HG02870 (cell line): ENCODE measurements around the gene RASL10A.

Experiments used
- ATAC-seq: cut with Tn5 transposase; IDR thresholded peaks from one replicate; pipeline ENCODE4 v1.9.1; 2021; ENCODE audit warnings: mild to moderate bottlenecking, moderate library complexity; ENCODE audit not compliant: unreplicated experiment

RASL10A gene

DNA sequence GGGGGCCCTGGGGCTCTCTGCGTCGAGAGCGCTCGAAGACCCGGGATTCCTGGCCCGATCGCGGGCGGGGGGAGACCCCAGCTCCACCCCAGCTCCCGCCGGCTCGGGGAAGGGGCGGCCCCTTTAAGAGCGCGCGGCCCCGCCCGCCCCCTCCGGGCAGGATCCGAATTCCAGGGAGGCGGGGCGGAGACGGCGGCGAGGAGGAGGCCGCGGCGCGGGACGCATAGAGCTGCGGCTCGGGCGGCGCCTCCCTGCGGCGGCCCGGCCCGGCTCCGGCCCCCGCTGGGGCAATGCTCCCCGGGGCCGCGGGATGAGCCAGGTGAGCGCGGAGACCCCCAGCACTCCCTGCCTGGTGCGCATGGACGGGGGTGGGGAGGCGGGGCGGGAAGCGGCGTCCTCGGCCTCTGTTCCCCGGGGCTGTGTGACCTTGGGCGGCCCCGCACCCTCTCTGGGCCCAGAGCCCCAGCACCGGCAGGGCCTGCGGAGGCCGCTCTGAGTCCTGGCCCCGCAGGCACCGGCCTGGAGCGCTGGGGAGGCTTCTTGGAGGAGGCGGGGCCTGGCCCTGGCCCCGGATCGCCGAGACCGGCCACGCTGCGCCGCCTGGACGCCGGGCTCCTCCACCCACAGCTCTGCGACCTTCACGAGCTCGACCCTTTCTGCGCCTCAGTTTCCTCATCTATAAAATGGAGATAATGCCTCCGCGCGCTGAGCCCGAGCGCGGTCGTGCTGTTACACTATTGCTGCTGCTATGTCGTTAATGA lies 8.5 kb downstream of the RASL10A start:
- no peak for ATAC-seq

DNA sequence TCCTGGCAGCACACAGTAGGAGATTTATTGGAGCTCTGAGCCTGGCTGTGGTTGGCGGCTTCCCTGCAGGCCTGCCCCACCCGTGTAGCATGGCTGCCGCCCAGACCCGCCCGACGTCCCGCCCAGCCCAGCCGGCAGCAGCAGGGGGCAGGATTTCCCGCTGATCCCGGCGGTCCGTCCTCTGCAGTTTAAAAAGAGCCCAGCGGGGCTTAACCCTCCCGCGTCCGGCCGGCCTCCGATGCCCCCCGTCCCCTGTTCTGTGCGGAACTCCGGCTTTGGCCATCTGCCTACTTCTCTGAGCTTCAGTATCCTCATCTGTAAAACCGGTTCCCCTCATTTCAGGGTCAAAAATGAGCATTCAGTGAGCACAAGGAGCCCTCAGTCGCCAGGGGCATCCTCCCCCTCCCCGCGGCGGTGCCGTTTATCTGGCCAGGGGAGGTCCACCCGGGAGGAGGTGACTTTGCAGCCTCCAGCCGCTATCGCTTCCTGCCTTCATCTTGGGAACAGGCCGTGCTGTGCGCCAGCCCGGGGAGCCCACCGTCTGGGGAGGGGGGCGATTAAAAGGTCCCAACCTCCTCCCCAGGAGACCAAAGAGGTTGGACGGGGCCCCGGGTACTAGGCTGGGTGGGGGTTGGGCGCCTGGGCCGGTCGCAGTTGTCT lies 9.2 kb downstream of the RASL10A start, which contains the start of gene GAS2L1:
Gene GAS2L1, plus strand, starts transcription at position 476 of the 660 bp plus-strand sequence. CDS start 1,456 bp downstream, outside the sequence.
- ATAC-seq: no peak

DNA sequence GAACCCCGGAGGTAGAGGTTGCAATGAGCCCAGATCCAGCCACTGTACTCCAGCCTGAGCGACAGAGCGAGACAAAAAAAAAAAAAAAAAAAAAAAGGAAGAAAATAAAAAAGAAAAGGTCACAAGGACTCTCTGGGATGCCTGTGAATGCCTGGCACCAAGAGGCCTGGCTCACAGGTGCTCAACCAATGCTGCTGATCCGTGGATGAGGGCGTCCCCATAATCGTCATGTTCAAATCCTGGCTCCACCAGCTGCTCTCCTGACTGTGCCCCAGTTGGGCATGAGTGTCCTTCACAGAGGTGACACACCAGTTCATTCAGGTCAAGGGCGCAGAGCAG lies 9.7 kb downstream of the RASL10A start:
- no peak for ATAC-seq

DNA sequence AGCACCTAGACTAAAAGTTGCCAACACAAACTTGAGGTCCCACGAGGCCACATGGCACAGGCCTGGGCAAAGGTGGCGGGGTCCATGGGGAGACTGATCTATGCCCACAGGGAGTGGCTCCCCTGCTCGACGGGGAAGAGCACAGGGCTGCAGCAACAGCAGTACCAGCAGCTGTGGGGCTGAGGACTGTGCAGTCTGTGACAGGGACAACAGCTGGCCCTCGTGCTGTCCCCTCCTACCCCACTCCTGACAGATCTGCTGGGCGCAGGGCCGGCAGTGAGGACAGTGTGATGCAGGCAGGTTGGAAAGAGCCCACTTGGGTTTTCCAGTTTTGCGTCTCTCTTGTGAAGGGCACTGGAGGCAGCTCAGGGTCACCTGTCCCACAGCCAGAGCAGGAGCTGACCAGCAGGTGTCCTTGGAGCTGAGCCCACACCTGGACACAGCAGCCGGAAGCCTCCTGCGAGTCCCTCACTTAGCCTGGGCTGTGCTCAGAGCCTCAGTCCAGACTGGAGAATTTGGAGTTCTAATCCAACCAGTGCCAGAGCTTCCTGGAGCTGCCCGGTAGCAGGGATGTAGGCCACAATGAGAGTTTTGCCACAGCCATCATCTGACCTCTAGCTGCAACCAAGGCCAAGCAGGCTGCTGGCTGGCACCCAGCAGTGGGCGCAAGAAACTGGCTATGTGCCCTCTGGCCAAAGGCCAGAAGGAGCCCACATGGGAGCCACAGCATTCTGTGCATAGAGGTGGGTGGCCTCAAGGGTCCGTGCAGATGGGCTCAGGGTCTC lies 12.6 kb downstream of the RASL10A start:
- ATAC-seq: no peak

DNA sequence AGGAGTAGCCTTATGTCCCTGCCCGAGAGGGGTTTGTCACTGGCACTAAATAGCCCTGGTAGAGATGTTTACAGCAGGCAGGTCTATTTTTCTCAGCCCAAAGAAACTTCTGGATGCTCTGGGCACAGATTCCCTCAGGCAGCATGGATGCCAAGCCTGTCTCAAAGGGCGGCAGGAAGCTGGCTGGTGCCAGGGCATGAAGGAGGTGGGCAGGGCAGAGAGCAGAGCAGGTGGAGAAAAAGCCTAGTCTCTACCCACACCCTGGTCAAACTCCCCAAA lies 13.2 kb downstream of the RASL10A start:
- ATAC-seq: no peak

DNA sequence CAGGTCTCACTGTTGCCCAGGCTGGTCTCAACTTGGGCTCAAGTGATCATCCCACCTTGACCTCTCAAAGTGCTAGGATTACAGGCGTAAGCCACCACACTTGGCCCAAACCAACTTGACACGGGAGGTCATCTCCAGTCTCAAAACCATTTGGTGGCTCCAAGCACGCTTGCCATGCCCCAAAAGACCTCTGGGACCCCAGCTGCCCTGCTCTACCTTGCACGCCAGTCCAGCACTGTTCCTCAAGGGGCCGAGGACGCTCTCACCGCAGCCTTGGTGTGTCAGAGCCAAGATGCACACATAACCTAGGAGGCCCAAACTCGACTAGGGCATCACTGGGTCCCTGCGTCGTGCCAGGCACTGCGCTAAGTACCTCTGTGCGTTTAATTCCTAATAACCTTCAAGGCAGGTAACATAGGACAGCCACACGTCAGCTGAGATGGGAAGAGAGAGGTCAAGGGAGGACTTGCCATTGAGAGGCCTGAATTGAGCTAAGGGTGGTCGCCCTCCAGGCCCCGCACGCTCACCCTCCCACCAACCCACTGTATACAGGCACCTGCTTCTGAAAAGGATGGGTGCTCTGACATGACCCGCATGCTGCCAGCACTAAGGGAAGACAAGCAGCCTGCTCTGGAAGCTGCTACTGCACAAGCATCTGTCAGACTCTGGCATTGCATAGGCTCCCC lies 13.6 kb downstream of the RASL10A start:
- ATAC-seq: no peak

DNA sequence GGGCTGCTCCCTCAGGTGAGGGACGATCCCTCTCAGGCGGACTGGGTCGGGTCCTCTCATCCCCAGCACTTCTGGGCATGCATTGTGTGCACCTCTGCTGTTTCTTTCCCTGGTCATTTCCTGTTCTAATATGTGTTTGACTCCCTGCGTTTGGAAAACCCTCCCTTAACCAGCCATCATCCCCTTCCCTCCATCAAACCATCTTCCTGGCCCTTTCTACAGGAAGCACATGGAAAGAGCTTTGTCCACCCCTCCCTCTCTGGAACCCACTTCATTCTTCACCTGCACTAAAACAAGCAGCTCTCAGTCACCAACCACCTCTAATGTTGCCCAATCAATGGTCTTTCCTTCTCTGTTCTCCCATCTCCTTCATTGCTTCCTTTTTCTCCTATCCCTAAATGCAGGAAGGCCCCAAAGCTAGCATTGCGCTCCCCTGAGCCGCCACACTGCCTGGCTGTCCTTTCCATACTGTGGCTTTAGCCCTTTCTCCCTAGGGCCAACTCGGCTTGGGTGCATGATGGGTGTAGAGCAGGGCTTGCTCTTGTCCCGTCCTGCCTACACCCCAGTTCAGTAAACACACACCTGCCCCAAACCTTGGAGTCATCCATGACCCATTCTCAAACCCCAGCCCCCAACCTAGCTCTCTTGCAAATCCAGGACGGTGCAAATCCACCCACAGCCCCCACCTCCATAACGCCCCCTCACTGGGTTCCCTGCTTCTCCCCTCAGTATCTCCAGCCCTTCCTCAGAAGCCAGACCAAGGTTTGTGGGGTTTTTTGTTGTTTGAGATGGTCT lies 14.5 kb downstream of the RASL10A start:
- ATAC-seq: no peak

DNA sequence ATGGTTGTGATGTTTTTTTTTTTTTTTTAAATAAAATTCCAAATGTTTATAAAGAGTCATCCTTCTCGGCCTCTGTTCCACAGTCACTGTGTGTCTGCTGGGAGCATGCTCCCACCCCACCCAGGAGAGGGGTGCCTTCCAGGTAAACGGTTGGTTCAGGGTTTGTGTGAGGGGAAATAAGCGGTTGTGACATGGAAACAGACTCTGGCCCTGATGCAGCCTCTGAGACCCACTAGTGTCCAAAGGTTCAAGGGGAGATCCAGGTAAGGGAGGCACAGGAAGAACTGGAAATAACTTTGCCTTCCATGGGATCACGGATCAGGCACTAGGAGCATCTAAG lies 15.1 kb downstream of the RASL10A start:
- no peak for ATAC-seq

DNA sequence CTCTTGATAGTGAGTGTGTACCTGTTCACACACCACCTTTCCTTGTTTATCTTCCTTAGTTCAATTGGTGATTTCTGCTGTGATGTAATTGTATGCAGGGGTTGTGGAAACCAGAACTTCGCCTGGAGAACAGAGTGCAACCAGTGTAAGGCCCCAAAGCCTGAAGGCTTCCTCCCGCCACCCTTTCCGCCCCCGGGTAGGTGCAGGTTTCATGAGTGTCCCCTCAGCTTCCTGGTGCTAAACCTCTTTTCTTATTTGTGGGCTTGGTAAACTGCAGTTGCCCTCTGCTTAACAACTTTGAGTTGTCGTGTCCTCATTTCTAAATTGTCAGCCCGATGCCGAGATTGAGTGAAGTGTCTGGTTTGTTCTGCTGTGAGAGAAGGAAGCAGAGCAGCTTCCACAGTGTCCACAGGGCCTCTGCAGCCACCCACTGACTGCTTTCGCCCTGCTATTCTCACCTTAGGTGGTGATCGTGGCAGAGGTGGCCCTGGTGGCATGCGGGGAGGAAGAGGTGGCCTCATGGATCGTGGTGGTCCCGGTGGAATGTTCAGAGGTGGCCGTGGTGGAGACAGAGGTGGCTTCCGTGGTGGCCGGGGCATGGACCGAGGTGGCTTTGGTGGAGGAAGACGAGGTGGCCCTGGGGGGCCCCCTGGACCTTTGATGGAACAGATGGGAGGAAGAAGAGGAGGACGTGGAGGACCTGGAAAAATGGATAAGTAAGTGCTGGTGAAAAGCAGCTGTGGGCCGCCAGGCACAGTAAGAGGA lies 16.2 kb downstream of the RASL10A start:
- no peak for ATAC-seq

DNA sequence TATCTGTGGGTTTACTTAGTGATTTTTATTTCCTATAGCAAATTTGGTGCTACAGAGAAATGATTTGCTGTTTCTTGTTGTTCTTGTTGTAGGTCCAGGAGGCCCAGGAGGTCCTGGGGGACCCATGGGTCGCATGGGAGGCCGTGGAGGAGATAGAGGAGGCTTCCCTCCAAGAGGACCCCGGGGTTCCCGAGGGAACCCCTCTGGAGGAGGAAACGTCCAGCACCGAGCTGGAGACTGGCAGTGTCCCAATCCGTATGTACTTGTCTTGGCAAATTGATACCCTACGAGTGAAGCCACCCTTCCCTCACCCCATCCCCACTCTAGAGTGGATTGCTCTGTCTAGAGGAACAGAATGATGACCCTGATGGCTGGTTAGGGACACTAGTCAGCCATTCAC lies 16.9 kb downstream of the RASL10A start:
- ATAC-seq: no peak

DNA sequence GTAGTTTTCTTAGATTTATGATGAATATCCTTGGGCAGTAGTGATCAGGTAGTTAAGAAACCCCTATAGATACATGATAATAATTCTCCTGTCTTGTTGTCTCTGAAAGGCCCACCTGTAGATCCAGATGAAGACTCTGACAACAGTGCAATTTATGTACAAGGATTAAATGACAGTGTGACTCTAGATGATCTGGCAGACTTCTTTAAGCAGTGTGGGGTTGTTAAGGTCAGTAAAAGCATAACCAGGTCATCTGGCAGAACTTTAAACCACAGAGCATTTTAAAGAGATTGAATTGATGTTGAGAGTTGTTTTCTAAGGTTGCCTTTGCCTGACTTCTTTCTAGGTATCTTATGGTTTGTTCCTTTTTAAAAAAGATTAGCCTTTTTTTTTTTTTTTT lies 23.1 kb downstream of the RASL10A start:
- ATAC-seq: no peak

DNA sequence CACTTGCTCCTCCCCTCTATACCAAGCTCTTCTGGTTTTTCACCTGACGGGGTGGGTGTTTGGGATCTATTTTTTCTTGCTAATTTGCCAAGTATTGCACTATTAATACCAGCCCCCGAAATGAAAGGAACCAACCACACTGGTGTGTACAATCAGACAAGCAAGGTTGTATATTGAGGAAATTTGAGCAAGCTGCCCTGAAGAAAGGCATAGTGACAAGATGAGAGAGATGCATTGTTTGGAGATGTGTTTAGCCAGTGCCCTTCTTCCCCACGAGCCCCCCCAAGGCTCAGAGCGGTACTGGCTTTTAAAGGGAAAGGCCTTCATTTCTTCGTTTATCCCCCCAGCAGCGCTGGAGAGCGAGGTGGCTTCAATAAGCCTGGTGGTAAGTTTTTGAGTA lies 24.3 kb downstream of the RASL10A start:
- ATAC-seq: no peak

DNA sequence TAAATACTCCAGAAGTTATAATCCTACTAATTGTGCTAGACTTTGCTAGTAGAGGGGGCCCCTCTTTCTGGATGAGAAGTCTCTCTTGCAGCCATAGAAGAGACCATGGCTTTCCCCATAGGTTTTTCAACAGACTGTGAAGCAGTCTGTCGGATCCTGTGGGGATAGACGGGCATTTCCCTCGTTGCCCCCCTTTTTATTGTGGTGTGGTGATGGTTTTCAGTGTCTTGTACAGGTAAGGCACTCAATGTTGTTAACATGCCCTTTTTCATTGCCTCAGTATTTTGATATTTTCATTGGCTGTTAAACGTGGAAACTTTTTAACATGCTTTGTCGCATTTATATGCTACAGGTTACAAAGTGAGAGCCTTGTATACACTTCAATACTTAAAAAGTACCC lies 25.4 kb downstream of the RASL10A start:
- no peak for ATAC-seq

DNA sequence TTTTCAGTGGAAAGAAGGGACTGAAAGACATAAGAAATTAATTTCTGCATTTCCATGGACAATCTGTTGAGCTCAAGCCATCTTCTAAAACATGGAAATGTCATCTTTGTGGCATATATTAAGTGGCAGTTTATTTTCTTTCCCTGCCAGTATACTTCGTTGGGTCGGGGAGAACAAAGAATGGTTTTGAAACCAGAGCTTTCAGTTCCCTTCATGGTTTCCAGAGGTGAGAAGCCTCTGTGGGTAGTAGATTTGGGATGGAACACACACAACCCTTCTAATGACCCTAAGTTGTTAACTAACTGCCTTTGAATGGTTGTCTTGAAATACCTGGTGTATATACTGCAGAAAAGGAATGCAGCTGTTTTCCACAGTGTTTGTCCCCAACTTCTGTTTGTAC lies 26.7 kb downstream of the RASL10A start:
- no peak for ATAC-seq

DNA sequence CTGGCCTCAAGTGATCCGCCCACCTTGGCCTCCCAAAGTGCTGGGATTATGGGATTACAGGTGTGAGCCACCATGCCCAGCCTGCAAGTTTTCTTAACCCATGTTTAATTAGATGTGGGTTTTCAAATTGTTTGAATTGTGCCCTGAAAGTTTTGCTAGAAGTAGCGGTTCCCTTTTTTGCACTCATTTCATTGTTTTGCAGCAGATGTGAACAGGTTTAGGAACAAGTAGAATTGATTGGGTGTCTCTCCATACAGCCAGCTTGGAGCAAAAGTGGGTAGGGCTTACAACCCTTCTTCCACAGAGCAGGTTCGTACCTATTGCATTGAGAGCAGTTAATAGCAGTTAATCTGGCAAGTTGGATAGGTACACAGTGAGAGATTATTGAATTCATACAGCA lies 31.3 kb downstream of the RASL10A start:
- ATAC-seq: no peak

DNA sequence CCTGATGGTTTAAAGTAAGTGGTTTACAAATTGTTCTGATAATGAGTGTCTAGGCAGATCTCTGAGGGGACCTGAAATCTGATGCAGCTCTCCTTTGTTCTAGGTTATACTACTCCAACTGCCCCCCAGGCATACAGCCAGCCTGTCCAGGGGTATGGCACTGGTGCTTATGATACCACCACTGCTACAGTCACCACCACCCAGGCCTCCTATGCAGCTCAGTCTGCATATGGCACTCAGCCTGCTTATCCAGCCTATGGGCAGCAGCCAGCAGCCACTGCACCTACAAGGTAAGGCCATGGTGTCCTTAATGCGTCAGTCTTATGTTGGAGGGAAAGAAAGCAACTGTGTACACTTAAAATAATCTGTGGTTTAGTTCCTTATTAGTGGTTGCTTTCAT lies 37.6 kb downstream of the RASL10A start:
- no peak for ATAC-seq

DNA sequence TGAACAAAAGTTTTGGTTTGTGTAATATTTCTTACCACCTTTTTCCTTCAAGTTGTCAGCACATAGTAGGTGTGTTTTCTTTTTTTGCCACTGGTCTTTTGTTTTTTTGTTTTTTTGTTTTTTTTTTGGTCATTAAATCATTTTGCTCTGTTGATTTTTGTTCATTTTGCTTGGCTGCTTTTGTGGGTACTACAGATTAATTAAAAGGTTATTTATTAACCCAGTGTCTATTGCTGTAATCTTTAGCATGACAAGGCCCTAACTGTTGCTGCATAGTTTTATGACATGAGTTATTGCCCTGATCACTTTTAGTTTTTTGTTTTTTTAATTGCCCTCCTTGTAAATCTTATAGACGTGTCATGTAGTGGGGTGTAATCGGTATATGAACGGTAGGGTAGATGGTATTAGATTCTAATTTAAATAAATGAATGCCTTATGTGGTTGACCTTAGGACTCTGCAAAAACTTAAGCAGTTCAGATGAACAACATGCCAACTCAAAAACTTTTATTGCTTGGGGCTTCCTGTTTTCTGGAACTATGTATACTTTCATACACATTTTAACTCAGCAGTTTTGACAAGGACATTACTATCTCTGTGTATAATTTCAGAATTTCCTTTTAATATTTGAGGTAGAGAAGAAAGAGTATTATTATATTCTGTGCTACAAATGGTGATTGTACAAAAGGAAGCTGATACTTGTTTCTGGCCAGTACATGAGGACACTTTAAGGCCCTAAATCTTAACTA lies 39.5 kb downstream of the RASL10A start:
- ATAC-seq: no peak

DNA sequence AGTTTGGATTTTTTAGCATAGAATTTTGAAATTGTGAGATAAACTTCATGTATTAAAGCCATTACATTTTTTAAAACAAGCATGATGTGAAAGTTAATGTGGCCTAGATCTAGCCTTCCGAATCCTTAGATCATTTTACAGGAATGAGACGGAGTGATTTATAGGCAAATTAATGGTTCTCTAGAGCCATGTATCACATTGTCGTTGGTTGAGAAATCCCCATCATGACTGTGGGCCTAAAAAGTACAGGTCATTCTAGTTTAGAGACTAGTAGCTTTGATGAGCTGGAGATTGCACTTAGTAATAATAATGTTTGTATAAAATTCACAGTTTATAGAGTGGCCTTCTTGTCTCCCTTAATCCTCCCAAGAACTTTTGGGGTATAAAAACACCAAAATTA lies 40.3 kb downstream of the RASL10A start:
- no peak for ATAC-seq

DNA sequence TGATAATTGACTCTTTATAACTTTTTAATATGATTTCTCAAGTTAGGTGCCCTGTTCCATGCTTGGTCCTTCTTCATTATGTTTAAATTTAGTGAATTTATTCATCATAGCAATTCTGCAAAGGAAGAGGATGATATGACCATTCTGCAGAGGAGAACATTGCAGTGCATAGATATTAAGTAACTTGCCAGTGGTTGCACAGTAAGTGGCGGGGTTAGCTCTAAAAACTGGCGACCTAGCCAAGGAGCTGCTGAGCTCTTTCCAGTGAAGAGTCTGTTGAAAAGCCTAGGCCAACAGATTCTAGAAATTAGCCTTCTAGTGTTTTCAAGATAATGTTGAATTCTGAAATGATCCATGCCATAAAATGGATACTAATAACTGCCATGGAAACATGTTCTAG lies 42.9 kb downstream of the RASL10A start:
- ATAC-seq: no peak
